Measurements from ENCODE around the gene PIAS1.
"Not testable (repeated sequence)": the region's sequence is repeated elsewhere in the genome, so short reads cannot be mapped to it uniquely, and the experiment has no call there.

Gene PIAS1

GRCh38 chr15:68187559-68187958 is 133.4 kb downstream of the PIAS1 start:
- DNase-seq, result peak; percentile 82

GRCh38 chr15:68188647-68189046 is 134.5 kb downstream of the PIAS1 start:
- DNase-seq, result no peak

GRCh38 chr15:68190048-68190447 is 135.9 kb downstream of the PIAS1 start:
- DNase-seq, result no peak

GRCh38 chr15:68191555-68191954 is 137.4 kb downstream of the PIAS1 start:
- DNase-seq, result no peak

GRCh38 chr15:68192117-68192516 is 138.0 kb downstream of the PIAS1 start:
- DNase-seq, result no peak

GRCh38 chr15:68192804-68193486 is 138.8 kb downstream of the PIAS1 start:
- DNase-seq, result no peak

- no peak for DNase-seq
Observed at GRCh38 chr15:68195336-68196112, 141.4 kb downstream of the PIAS1 start.

- no peak for DNase-seq
Observed at GRCh38 chr15:68196445-68197169, 142.5 kb downstream of the PIAS1 start.

GRCh38 chr15:68197170-68197492 is 143.0 kb downstream of the PIAS1 start:
- no peak for DNase-seq

GRCh38 chr15:68197661-68198437 is 143.7 kb downstream of the PIAS1 start:
- DNase-seq, result no peak

- DNase-seq, result no peak
Observed at GRCh38 chr15:68199340-68199739, 145.2 kb downstream of the PIAS1 start.

- DNase-seq, result no peak
Observed at GRCh38 chr15:68200016-68200861, 146.1 kb downstream of the PIAS1 start.

- DNase-seq, result no peak
Observed at GRCh38 chr15:68201153-68201878, 147.2 kb downstream of the PIAS1 start.

GRCh38 chr15:68201879-68202261 is 147.8 kb downstream of the PIAS1 start:
- no peak for DNase-seq

GRCh38 chr15:68202994-68203393 is 148.9 kb downstream of the PIAS1 start:
- DNase-seq, result not testable (repeated sequence)

- DNase-seq, result no peak
Observed at GRCh38 chr15:68203486-68203885, 149.4 kb downstream of the PIAS1 start.

- no peak for DNase-seq
Observed at GRCh38 chr15:68203956-68204355, 149.8 kb downstream of the PIAS1 start.

GRCh38 chr15:68204361-68204760 is 150.2 kb downstream of the PIAS1 start:
- DNase-seq, result no peak

GRCh38 chr15:68204776-68205557 is 150.9 kb downstream of the PIAS1 start, which contains the start of gene CALML4:
CALML4 (minus strand) TSS chr15:68205332; CDS start chr15:68205247, 85 bp downstream.
- peak; percentile 90 for DNase-seq

- no peak for DNase-seq
Observed at GRCh38 chr15:68205558-68205944, 151.4 kb downstream of the PIAS1 start.

Data from femur (tissue), 1 donor.